Measurements from ENCODE around the gene PPDPF. TPM values are rescaled to one million over a fixed set of nuclear protein-coding genes. Genes with fewer than 3 reads are reported as not detected.
"Not testable (repeated sequence)": the region's sequence is repeated elsewhere in the genome, so short reads cannot be mapped to it uniquely, and the experiment has no call there.

The PPDPF gene
- total RNA-seq, 1 donor from 2014 or later: 275 TPM

DNA sequence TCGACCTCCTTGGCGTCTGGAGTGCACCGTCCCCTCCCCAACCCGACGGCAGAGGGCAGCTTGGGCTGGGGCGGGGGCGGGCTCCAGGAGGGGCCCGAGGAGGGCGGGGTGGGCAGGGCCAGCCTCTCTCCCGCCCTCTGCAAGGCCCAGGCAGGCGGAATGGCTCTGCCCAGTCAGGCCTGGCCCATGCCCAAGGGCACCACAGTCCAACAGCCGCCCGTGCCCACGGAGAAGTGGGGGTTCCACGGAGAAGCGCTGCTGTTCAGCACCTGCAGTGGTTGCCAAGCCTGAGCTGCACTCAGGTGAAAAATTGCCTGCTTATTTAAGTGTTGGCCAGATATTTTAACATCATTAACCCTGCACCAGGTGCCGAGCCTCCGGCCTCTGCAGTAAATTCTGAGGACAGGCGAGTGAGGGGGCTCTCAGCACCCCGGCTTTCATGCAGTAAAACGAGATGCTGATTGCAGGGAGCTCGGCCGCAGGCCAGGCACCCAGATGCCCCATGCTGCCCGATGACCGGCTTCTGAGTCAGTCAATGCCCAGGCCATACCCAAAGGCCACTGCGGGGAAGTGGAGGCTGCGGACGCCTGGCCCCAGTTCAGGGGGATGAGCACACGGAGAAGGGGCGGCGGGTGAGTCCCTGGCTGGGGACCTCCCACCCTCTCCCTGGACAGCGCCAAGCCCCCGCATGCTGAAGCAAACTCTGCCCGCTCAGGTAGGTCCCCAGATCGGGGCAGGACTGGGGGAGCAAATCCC is 27.3 kb downstream of the PPDPF start, which contains the start of gene SRMS:
SRMS (minus strand) TSS at position 25 of the 756 bp plus-strand sequence. CDS start 286 bp downstream, outside the sequence.
- no peak for DNase-seq (ENCODE audit: low read depth)

DNA sequence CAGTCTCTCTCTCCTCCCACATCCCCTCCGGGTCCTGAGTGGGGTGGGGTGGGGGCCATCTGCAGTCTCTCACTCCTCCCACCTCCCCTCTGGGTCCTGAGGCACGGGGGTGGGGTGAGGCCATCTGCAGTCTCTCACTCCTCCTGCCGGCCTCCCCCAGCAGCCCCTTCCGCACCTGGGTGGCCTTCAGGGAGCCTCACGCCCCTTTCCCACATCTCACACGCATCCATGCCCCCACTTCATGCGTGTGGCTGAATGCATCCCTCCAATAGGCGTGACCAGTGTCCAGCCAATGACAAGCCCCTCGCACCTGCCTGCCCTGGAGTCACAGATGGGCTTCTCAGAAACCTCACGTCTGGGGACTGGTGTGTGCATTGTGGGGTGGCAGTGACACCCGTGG is 28.0 kb downstream of the PPDPF start:
- no peak for DNase-seq (ENCODE audit: low read depth)

DNA sequence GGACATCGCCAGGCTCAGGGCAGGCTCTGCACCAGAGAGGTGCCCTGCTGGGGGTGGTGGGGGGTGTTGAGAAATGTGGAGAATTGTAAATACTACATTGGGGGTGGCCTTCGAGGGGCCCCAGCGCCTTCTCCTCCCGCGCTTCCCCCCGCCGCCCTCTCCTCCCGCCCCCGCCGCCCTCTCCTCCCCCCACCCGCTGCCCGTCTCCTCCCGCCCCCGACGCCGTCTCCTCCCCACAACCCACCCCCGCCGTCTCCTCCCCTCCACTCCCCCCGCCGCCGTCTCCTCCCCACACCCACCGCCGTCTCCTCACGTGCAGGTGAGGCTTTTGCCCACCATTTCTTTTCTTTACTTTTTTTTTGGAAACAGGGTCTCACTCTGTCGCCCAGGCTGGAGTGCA is 28.5 kb downstream of the PPDPF start:
- DNase-seq (ENCODE audit: low read depth): no peak

DNA sequence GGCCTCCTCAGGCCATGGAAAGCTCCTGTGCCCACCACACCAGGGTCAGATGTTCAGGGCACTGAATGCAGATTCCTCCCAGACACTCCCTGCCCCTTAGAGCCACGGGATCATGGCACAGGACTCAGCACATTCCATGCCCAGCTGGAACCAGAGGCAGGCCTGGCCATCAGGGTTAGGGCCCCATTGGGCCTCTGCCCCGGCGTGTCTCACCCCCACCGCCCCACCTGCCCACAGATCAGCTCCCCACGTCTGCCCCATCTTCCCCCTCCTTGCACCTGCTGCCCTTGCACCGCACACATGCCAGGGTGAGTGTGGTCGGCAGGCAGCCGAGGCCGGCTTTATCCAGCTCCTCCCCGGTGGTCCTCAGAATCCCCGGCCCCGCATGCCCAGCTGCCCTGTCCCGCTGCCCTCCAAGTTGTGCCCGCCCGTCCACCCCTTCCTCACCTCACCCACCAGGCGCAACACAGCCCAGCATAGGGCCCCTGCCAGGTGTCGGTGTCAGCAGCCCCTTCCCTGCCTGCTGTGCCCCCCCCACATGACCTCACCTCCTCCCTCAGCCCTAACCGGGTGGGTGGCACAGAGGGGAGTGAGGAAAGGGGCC is 29.2 kb downstream of the PPDPF start:
- peak; percentile 66 for DNase-seq (ENCODE audit: low read depth)

DNA sequence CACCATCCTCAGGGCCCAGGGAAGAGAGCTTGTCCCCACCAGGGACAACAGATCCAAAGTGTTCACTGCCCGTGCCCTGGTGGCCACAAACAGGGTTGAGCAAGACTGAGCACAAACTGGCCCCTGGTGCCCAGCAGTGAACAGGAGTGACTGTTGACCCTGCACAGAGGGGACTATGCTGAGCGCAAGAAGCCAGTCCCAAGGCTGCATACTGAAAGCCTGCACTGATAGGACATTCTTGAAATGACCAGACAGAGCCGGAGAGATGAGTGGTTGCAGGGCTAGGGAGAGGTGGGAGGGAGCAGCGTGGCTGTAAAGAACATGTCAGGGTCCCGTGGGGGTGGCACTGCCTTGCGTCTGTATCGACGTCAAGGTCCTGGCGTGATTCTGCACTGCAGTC is 30.5 kb downstream of the PPDPF start:
- DNase-seq (ENCODE audit: low read depth): no peak

DNA sequence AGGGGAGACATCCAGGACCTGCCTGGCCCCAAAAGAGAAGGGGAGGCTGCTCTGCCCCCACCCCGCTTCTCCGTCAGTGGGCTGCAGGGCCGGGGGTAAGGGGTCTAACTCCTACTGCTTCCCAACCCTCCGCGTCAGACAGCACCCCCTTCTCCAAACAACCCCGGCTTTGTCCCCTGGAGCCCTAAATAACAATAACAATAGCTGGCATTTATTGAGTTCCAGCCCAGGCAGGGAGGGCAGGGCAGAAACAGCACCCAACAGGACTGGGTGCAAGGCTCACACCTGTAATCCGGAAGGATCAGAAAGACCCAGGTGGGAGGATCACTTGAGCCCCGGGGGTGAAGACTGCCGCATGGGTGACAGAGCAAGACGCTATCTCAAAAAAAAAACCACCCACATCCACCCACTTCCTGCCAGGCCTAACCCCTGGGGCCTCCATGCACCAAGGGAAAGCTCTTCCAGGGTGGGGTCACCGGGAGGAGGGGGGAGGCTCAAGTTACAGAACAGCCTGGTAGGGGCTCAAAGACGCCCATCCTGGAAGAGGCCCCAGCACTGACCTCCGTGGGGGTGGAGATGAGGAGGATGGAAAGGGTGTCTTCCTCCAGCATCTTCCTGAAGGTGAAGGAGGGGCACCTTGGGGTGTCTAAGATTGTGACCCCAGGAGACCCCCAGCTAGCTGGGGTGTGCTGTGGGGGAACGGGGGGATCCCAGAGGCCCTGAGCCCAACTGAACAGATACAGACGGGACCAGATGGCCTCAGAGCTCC is 32.1 kb downstream of the PPDPF start:
- DNase-seq (ENCODE audit: low read depth): no peak

DNA sequence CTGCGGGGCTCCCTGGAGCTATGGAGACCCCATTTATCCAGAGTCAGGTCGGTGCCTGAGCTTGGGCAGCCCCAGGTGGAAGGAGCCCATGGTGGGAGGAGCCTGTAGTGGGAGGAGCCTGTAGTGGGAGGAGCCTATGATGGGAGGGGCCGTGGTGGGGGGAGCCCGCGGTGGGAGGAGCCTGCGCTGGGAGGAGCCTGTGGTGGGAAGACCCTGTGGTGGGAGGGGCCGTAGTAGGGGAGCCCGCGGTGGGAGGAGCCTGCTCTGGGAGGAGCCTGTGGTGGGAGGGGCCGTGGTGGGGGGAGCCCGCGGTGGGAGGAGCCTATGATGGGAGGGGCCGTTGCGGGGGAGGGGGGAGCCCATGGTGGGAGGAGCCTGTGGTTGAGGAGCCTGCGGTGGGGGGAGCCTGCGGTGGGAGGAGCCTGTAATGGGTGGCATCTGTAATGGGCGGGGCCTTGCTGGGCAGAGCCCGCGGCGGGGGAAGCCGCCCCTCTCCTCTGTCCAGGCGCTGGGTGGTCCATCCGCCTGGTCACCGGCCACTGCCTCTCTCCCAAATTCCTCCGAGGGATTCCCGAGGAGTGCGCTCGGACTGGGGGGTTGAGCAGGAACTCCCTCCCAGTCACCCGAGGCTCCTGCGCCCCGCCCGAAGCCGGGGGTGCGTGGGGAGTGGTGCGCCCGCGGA is 32.8 kb downstream of the PPDPF start:
- peak; percentile 57 for DNase-seq (ENCODE audit: low read depth)

DNA sequence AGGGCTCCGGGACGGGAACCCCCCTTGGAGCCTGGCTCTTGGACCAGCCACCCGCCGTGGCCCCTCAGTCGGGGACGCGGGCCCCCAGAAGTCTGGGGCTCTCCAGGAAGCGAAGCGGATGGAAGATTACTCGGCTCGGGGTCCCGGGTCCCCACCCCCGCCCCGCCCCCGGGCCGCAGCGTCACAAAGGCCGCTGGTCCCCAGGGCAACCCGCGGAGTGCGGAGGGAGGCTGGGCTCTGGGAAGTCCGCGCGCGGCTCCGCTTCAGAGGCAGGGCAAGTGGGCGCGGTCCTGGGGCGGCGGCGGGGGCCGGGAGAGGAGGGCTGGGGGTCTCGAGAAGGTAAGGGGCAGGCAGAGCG is 33.3 kb downstream of the PPDPF start, which contains the start of gene FNDC11:
FNDC11 (plus strand) TSS at position 227 of the 358 bp plus-strand sequence. CDS start 1,505 bp downstream, outside the sequence.
- DNase-seq (ENCODE audit: low read depth): no peak

DNA sequence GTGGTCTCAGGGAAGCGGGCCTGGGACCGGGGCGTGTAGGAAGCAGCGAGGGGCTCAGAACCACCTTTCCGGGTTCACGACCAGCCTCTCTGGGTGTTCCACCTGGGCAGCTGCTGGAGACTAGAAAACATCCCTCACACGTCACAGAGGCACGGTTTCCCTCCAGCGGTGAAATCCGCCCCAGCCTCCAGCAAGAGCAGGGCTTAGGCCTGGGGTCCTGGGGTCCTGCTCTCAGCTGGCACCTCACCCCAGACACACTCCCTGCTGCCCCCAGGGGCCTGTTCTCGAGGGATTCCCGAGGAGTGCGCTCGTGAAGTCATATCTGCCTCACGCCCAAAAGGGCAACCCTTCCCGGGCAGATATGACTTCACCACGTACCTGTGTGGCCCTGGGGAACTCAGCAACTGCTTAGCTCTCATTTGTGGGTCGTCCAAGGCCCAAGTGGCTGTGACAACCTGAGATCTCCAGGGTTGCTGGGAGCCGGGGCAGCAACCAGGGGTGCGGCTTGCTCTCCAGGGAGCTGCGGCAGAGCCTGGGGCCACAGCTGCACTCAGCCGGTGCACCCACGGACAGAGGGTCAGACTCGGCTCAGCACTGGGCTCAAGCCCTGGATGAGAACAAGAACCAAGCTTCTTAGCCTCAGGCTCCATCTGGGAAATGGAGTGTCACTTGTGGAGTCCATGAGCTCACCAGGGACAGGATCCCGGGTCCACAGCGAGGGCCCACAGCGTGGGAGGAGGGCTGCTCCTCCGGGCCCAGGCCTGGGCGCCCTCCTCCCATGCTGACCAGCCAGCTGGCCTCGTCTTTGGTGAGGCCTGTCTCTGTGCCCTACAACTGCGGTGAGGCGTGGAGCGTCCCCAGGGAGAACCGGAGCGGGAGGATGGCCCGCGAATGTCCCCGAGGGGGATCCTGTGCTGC is 34.1 kb downstream of the PPDPF start:
- DNase-seq (ENCODE audit: low read depth): no peak

DNA sequence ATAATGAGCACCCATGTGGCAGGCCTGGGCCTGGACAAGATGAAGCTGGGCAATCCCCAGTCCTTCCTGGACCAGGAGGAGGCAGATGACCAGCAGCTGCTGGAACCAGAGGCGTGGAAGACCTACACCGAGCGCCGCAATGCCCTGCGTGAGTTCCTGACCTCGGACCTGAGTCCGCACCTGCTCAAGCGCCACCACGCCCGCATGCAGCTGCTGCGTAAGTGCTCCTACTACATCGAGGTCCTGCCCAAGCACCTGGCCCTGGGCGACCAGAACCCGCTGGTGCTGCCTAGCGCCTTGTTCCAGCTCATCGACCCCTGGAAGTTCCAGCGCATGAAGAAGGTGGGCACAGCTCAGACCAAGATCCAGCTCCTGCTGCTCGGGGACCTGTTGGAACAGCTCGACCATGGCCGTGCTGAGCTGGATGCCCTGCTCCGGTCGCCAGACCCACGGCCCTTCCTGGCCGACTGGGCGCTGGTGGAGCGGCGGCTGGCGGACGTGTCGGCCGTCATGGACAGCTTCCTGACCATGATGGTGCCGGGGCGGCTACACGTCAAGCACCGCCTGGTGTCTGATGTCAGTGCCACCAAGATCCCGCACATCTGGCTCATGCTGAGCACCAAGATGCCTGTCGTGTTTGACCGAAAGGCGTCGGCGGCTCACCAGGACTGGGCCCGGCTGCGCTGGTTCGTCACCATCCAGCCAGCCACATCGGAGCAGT is 35.3 kb downstream of the PPDPF start:
- no peak for DNase-seq (ENCODE audit: low read depth)

DNA sequence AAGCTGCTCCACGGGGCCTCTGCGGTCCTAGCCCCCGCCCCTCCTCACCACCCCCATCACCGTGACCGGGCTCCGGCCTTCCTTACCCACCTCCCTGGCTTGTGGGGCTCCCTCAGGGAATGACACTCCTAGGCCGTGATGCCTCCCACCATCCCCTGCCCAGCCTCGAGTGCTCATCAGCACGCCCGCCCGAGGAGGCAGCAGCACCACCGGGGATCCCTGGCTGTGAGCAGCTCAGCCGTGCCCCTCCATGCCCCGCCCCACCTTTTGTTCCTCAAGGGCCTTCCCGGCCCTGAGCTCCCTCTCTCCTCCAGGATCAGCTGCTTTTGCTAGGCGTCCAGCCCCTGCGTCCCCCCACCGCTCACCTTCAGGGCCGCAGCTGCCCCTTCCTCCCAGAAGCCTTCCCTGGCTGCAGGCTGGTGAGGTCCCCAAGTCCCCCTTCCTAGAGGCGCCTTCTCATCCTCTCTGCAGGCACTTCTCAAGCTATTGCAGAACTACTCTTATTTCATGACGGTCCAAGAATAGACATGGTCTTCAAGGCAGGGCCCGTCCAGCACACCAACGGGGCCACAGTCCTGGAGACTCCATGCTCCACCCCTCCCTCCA is 36.4 kb downstream of the PPDPF start:
- DNase-seq (ENCODE audit: low read depth): no peak

DNA sequence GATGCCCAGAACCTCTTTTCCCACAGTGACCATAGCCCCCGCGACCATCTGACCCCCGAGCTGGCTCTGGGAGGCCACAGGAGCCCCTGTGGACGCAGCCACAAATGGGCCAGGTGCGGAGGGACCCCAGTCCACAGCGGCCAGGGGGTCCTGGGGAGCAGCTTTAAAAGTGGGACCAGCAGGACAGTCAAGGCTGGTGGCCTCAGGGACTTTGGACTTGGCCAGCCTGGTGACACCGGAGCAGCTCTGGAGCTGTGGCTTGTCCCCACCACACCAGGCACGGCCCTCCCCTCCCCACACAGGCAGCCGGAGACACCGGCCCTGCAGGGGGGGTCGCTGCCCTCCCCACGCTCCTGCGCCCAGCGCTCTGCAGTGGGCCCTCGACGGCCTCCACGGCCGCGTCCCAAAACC is 36.9 kb downstream of the PPDPF start:
- no peak for DNase-seq (ENCODE audit: low read depth)

DNA sequence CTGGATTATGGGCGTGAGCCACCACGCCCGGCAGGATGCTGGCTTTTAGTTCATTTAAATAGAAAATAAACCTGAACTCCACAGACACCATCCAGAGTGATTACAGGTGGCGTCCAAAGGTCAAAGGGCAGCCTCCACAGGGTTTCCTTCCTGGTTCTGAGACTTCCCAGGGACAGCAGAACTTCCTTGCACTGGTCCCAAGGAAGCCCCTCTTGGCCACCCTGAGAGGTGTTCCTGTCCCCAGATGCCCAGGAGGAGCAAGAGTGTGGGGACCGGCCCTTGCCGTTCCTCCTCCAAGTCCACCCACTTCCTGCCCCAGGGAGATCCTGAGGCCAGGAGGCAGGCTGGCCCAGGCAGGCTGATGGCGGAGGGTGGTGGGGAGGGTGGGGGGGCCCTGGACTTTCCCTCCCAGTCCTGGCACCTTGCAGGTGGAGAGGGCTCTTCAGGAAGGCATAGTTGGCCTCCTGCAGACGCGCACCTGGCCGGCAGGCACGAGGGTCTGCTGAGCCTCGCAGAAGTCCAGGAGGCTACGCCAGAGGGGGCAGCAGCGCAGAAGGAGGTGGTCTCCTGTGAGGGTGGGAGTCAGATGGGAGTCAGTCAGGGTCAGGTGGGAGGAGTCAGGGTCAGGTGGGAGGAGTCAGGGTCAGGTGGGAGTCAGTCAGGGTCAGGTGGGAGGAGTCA is 38.4 kb downstream of the PPDPF start:
- no peak for DNase-seq (ENCODE audit: low read depth)

DNA sequence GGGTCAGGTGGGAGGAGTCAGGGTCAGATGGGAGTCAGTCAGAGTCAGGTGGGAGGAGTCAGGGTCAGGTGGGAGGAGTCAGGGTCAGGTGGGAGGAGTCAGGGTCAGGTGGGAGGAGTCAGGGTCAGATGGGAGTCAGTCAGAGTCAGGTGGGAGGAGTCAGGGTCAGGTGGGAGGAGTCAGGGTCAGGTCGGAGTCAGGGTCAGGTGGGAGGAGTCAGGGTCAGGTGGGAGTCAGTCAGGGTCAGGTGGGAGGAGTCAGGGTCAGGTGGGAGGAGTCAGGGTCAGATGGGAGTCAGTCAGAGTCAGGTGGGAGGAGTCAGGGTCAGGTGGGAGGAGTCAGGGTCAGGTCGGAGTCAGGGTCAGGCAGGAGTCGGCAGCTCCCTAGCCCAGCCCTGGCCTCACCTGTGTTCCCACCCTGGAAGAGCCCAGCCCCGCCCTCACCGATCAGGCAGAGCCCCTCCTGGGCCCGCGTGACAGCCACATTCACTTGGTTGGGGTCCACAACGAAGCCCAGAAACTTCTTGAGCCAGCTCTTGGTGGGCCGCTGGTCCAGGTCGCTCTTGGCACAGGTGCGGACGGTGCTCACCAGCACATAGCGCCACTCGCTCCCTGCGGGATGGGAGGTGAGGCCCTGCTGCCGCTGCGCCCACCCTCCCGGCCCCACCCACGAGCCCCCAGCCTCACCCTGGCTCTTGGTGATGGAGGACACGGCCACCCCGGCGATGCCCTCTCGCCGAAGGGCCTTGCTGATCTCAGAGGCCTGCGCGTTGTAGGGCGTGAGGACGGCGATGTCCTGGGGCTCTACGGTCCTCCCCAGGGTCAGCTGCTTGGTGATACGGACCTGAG is 39.1 kb downstream of the PPDPF start:
- DNase-seq (ENCODE audit: low read depth): not testable (repeated sequence)

DNA sequence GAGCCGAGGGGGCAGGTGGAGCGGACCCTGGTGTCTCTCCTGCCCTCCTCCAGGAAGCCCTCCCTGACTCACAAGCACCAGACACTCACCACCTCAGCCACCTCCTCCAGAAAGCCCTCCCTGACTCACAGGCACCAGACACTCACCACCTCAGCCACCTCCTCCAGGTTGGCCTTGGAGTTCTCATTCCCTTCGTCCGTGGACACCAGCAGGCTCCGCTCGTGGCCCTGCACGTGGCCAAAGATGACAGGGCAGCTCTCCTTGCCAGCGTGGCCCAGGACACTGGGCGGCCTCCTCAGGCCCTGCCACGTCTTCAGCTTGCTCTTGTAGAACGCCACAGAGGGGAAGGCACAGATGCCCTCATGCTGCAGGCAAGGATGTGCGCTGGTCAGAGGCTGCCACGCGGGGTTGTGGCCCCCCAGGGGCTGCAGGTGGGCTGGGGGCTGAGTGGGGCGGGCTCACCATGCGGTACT is 39.8 kb downstream of the PPDPF start:
- DNase-seq (ENCODE audit: low read depth): no peak

DNA sequence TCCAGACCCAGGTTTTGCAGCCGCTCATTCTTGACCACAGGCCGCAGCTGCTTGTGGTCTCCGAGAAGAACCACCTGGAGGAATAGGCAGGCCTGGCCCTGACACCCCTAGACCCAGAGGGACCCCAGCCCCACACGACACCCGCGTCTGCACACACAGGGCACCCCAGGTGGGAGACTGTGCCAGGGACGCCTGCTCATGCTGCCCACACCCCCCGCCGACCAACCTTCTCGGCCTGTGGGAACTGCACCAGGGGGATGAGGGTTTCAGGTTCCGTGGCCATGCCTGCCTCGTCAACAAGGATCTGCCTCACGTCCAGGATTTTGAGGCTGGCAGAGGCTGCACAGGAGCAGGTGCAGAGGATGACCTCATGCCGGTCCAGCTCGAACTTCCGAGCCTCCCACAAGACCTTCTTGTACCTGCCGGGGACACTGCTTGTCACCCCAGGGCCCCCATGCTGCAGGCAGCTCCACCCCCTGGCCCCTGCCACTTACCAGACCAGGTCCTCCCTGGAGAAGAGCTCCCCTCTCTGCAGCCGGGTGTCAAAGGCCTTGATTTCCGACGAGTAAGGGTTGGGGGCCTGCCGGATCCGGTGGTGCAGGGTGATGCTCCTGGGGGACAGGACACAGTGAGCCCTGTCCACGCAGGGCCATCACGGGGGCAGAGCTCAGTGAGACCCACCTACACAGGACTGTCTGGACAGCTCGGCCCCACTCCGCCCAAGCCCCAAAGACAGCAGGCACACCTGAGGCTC is 40.5 kb downstream of the PPDPF start:
- DNase-seq (ENCODE audit: low read depth): no peak
